ENCODE measurements around the gene GRPEL1. TPM values are rescaled to one million over a fixed set of nuclear protein-coding genes. Genes with fewer than 3 reads are reported as not detected.

The GRPEL1 gene
- total RNA-seq, 1 donor from 2014 or later, result 67.4 TPM

DNA sequence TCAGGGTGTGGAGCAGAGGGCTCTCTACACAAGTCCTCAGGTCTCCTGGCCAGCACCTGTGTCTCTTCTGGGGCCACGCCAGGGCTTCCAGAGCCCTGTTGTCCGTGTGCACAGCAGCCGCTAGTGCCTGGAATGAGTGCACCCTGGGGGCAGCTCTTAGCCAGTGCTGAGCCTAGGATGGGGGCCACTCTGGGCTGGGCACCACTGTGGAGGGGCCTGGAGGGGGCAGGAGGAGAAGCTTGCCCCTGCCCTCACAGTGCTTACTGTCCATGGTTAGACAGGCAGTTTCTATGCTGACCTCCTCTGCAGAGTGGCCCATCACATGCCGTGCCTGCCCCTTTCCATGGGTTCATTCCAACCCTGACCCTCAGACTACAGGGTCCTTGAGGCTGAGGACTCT is 42.7 kb upstream of the GRPEL1 start:
- Histone ChIP-seq H3K27me3 (ENCODE audit: control insufficient read depth, insufficient read depth, low read length) (no peaks in the 10 kb centered on the region), H3K4me3 (ENCODE audit: low read depth, low read length) (no peak overlapping the region), H3K36me3 (ENCODE audit: control insufficient read depth, insufficient read depth, low read length) (no peaks in the 10 kb centered on the region)
- no peak for FAIRE-seq
- TF ChIP-seq CTCF (IDR thresholded peaks at IDR 0.05; ENCODE audit: insufficient read depth, low read length, severe bottlenecking), result no peak
- DNase-seq (ENCODE audit: low read depth), result no peak

DNA sequence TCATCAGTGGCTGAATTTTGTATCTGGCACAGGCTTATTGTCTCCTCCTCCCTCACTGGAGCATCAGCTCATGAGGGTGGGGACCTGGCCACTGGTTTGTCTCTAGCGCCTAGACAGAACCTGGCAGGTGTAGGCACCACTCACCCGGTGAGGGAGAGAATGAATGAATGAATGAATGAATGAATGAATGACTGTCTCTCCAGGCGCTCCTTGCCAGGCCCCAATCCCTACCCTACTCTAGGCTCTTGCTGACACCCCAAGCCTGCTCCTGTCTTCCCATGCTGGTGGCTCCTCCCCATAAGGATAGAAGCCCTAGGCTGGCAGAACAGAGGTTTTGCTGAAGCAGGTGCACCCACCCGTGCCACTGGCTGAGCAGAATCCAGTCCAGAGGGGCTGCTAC is 41.3 kb upstream of the GRPEL1 start:
- no peaks in the 10 kb centered on the region for H3K27me3 ChIP-seq (ENCODE audit: control insufficient read depth, insufficient read depth, low read length)
- TF ChIP-seq CTCF (IDR thresholded peaks at IDR 0.05; ENCODE audit: insufficient read depth, low read length, severe bottlenecking), result no peak

DNA sequence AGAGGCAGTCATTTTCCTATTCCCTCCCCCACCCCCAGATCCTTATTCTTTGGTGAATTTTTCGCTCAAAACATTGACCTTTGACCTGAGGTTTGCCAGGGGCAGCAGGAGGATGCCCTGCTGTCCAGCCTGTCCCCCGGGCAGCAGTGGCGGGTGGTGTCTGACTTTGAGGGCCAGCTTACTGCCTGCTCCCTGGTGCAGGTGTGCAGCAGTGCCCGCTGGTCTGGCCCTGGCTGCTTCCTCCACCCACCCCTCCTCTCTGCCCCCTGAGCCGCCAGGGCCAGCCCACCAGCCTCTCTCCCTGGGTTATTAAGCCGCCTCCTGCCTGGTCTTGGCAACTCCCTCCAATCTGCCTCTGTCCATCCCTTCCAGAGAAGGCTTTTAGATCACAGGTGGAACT is 40.8 kb upstream of the GRPEL1 start:
- DNase-seq (ENCODE audit: low read depth) (no peak), FAIRE-seq (no peak)
- Histone ChIP-seq H3K36me3 (ENCODE audit: control insufficient read depth, insufficient read depth, low read length) (no peaks in the 10 kb centered on the region), H3K4me3 (ENCODE audit: low read depth, low read length) (no peak overlapping the region), H3K27me3 (ENCODE audit: control insufficient read depth, insufficient read depth, low read length) (no peaks in the 10 kb centered on the region)
- TF ChIP-seq CTCF (IDR thresholded peaks at IDR 0.05; ENCODE audit: insufficient read depth, low read length, severe bottlenecking), result no peak

More for the DNA sequence above, 41.3 kb upstream of the GRPEL1 start:
- Histone ChIP-seq H3K4me3 (ENCODE audit: low read depth, low read length) (no peak overlapping the region), H3K36me3 (ENCODE audit: control insufficient read depth, insufficient read depth, low read length) (no peaks in the 10 kb centered on the region)
- DNase-seq (ENCODE audit: low read depth) (no peak), FAIRE-seq (no peak)

DNA sequence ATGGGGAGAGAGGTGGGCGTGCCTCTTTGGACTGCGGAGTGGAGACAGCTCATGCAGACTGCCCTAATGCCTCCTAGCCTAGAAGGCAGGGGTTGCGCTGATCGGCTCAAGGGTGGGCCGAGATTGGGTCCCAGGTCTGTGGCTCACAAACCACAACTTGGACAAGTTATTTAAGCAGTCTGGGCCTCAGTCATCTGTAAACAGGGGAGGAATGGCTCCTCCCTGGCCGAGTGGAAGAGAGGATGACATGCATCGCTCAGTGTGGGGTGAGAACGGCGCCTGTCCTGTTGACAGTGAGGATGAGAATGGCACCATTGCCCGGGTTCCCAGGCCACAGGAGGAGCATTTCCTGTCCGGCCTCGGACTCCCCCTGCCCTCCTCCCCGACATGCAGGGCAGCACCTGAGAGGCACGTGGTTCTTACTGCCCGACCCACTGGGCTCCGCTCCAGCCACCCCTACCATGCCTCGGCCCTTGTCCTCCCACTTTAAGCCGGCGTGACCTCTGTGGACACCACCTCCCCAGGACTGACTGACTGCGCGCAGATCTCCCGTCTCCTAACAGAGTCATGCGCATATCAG is 40.3 kb upstream of the GRPEL1 start:
- no peak for TF ChIP-seq CTCF (IDR thresholded peaks at IDR 0.05; ENCODE audit: insufficient read depth, low read length, severe bottlenecking)
- H3K27me3 ChIP-seq (ENCODE audit: control insufficient read depth, insufficient read depth, low read length), result no peaks in the 10 kb centered on the region
- DNase-seq (ENCODE audit: low read depth) (no peak), FAIRE-seq (peak; percentile 23)
- H3K36me3 ChIP-seq (ENCODE audit: control insufficient read depth, insufficient read depth, low read length), result no peaks in the 10 kb centered on the region
- H3K4me3 ChIP-seq (ENCODE audit: low read depth, low read length), result no peak overlapping the region

- no peak for TF ChIP-seq CTCF (IDR thresholded peaks at IDR 0.05; ENCODE audit: insufficient read depth, low read length, severe bottlenecking)
- Histone ChIP-seq H3K27me3 (ENCODE audit: control insufficient read depth, insufficient read depth, low read length) (no peaks in the 10 kb centered on the region), H3K36me3 (ENCODE audit: control insufficient read depth, insufficient read depth, low read length) (no peaks in the 10 kb centered on the region), H3K4me3 (ENCODE audit: low read depth, low read length) (no peak overlapping the region)
- FAIRE-seq, result no peak
- DNase-seq (ENCODE audit: low read depth), result no peak
Observed at GRCh38 chr4:7107166-7107905, 39.5 kb upstream of the GRPEL1 start.
